Mesenchymal stem cell (in vitro differentiated cells and primary cell): ENCODE results near the gene POU6F1.

Experiments used
- DNase-seq: peaks from one replicate; pipeline ENCODE4 v3.0.0-alpha.2; 2013
- H2AFZ ChIP-seq: one replicate; pipeline ENCODE4 v1.6.1; 2013; ENCODE audit warnings: low read depth, mild to moderate bottlenecking, control low read depth, inconsistent platforms, low read length, moderate library complexity
- H2AK5ac ChIP-seq: 2 replicates; pipeline ENCODE4 v1.6.1; 2013; ENCODE audit warnings: low read length, moderate library complexity, mild to moderate bottlenecking, inconsistent platforms; ENCODE audit not compliant: severe bottlenecking
- H2BK120ac ChIP-seq: one replicate; pipeline ENCODE4 v1.6.1; 2013; ENCODE audit warnings: low read depth, mild to moderate bottlenecking, inconsistent platforms, low read length, moderate library complexity
- H2BK12ac ChIP-seq, 2 experiments: one replicate each; pipeline ENCODE4 v1.6.1; 2013; ENCODE audit warnings: inconsistent platforms in 2 of 2, low read length in 2 of 2, mild to moderate bottlenecking in 2 of 2, moderate library complexity in 2 of 2, control low read depth in 1 of 2
- H2BK15ac ChIP-seq: one replicate; pipeline ENCODE4 v1.6.1; 2013; ENCODE audit warnings: mild to moderate bottlenecking, low read depth, inconsistent platforms; ENCODE audit not compliant: poor library complexity, severe bottlenecking
- H2BK5ac ChIP-seq: 2 replicates; pipeline ENCODE4 v1.6.1; 2013; ENCODE audit warnings: low read depth, mild to moderate bottlenecking, low read length, control low read depth, inconsistent platforms; ENCODE audit not compliant: poor library complexity, severe bottlenecking
- H3K14ac ChIP-seq, 2 experiments: one replicate each; pipeline ENCODE4 v1.6.1; 2013; ENCODE audit warnings: inconsistent platforms in 2 of 2, low read length in 2 of 2, control low read depth in 1 of 2, mild to moderate bottlenecking in 1 of 2, moderate library complexity in 1 of 2
- H3K18ac ChIP-seq, 2 experiments: one replicate each; pipeline ENCODE4 v1.6.1; 2013; ENCODE audit warnings: inconsistent platforms in 2 of 2, low read length in 2 of 2, control low read depth in 1 of 2, low read depth in 1 of 2, mild to moderate bottlenecking in 1 of 2
- H3K23ac ChIP-seq, 2 experiments: one replicate each; pipeline ENCODE4 v1.6.1; 2013; ENCODE audit warnings: inconsistent platforms in 2 of 2, low read length in 2 of 2, mild to moderate bottlenecking in 2 of 2, moderate library complexity in 2 of 2, control low read depth in 1 of 2
- H3K27ac ChIP-seq: 2 replicates; pipeline ENCODE4 v1.5.1; 2013; ENCODE audit warnings: mild to moderate bottlenecking, moderate library complexity, low read length, control low read depth, inconsistent platforms; ENCODE audit not compliant: poor library complexity, severe bottlenecking
- H3K27me3 ChIP-seq, 2 experiments: 2 replicates each; pipeline versions ENCODE4 v1.6.1 to v1.7.0; 2013; ENCODE audit warnings: low read length in 2 of 2, mild to moderate bottlenecking in 2 of 2, moderate library complexity in 2 of 2, control low read depth in 1 of 2, inconsistent platforms in 1 of 2; ENCODE audit not compliant: control insufficient read depth in 1 of 2, insufficient read depth in 1 of 2
- H3K36me3 ChIP-seq, 2 experiments: 2 replicates each; pipeline versions ENCODE4 v1.6.1 to v1.7.0; 2013; ENCODE audit warnings: low read length in 2 of 2, control low read depth in 1 of 2, inconsistent platforms in 1 of 2, low read depth in 1 of 2, mild to moderate bottlenecking in 1 of 2; ENCODE audit not compliant: insufficient read depth in 2 of 2, control insufficient read depth in 1 of 2
- H3K4ac ChIP-seq, 2 experiments: one replicate each; pipeline ENCODE4 v1.6.1; 2013; ENCODE audit warnings: inconsistent platforms in 2 of 2, low read length in 2 of 2, mild to moderate bottlenecking in 2 of 2, moderate library complexity in 2 of 2, control low read depth in 1 of 2, low read depth in 1 of 2
- H3K4me1 ChIP-seq: 2 replicates; pipeline ENCODE4 v1.6.1; 2013; ENCODE audit warnings: low read depth, low read length, control low read depth; ENCODE audit not compliant: control insufficient read depth, insufficient read depth
- H3K4me2 ChIP-seq: 2 replicates; pipeline ENCODE4 v1.6.1; 2013; ENCODE audit warnings: low read length, mild to moderate bottlenecking, inconsistent platforms; ENCODE audit not compliant: poor library complexity, severe bottlenecking
- H3K4me3 ChIP-seq, 2 experiments: 2 replicates each; pipeline versions ENCODE4 v1.5.1 to v1.7.0; 2013; ENCODE audit warnings: low read length in 2 of 2, mild to moderate bottlenecking in 2 of 2, control low read depth in 1 of 2, low read depth in 1 of 2; ENCODE audit not compliant: insufficient read depth in 1 of 2
- H3K79me1 ChIP-seq: replicated peaks from 2 replicates; pipeline ENCODE4 v1.6.1; 2013; ENCODE audit warnings: mild to moderate bottlenecking, control low read depth, low read length, inconsistent platforms; ENCODE audit not compliant: poor library complexity, severe bottlenecking
- H3K9ac ChIP-seq: 2 replicates; pipeline ENCODE4 v1.7.0; 2013; ENCODE audit warnings: mild to moderate bottlenecking, low read length, moderate library complexity
- H3K9me3 ChIP-seq: 2 replicates; pipeline ENCODE4 v1.7.0; 2013; ENCODE audit warnings: mild to moderate bottlenecking, low read length; ENCODE audit not compliant: control insufficient read depth
- H4K8ac ChIP-seq: one replicate; pipeline ENCODE4 v1.6.1; 2013; ENCODE audit warnings: inconsistent platforms, mild to moderate bottlenecking, low read length, moderate library complexity
- H4K91ac ChIP-seq: one replicate; pipeline ENCODE4 v1.6.1; 2013; ENCODE audit warnings: mild to moderate bottlenecking, low read length, inconsistent platforms
- WGBS: methylation state at CpG from one replicate; pipeline ENCODE4 v1.1.7; 2013; ENCODE audit warnings: mixed read lengths; 5-methylcytosine and 5-hydroxymethylcytosine counted together

Gene POU6F1

GRCh38 chr12:51202718-51203117, 15.1 kb downstream of the POU6F1 start:
- Histone ChIP-seq H2BK5ac (no peak overlapping the region), H4K91ac (no peak overlapping the region), H3K27ac (no peak overlapping the region), H3K9ac (no peak overlapping the region), H3K4me3 (no peak overlapping the region), H3K9me3 (no peaks in the 10 kb centered on the region), H2BK15ac (no peak overlapping the region), H2BK120ac (no peak overlapping the region), H2AFZ (no peak overlapping the region), H3K4ac (no peak overlapping the region), H2BK12ac (no peak overlapping the region), H2AK5ac (no peak overlapping the region), H3K14ac (no peak overlapping the region), H3K18ac (no peak overlapping the region), H3K79me1 (no peaks in the 10 kb centered on the region), H3K27me3 (no peaks in the 10 kb centered on the region), H3K23ac (no peak overlapping the region), H3K36me3 (peaks cover 12 to 16% of the 10 kb centered on the region in 2 experiments), H4K8ac (no peak overlapping the region), H3K4me2 (no peak overlapping the region), H3K4me1 (peaks cover 2% of the 10 kb centered on the region)
- no peak for DNase-seq
- 97% methylated on average over 3 of the region's 5 CpGs for WGBS

- H3K4me2 ChIP-seq: no peak overlapping the region
Measured at GRCh38 chr12:51200806-51201205, 17.1 kb downstream of the POU6F1 start.

GRCh38 chr12:51200156-51200555, 17.7 kb downstream of the POU6F1 start:
- Histone ChIP-seq H2AFZ (no peak overlapping the region), H3K9me3 (no peaks in the 10 kb centered on the region), H3K36me3 (peaks cover 7 to 19% of the 10 kb centered on the region in 2 experiments), H3K4me1 (no peaks in the 10 kb centered on the region), H4K91ac (no peak overlapping the region), H3K27ac (no peak overlapping the region), H3K14ac (no peak overlapping the region), H3K9ac (no peak overlapping the region), H4K8ac (no peak overlapping the region), H2BK15ac (no peak overlapping the region), H2BK120ac (no peak overlapping the region), H2AK5ac (no peak overlapping the region), H3K4ac (no peak overlapping the region), H3K4me2 (no peak overlapping the region), H3K23ac (no peak overlapping the region), H2BK5ac (no peak overlapping the region), H3K18ac (no peak overlapping the region), H2BK12ac (no peak overlapping the region), H3K27me3 (no peaks in the 10 kb centered on the region), H3K79me1 (no peaks in the 10 kb centered on the region), H3K4me3 (no peak overlapping the region)
- DNase-seq: no peak
- 95% methylated on average over 6 of the region's 7 CpGs for WGBS

More at GRCh38 chr12:51200806-51201205, 17.1 kb downstream of the POU6F1 start:
- H3K36me3 ChIP-seq: peaks cover 7 to 19% of the 10 kb centered on the region in 2 experiments
- H3K4ac ChIP-seq: no peak overlapping the region
- WGBS: 93% methylated on average over 9 of the region's 9 CpGs
- no peak overlapping the region for H3K4me3 ChIP-seq
- no peak overlapping the region for H2AK5ac ChIP-seq
- DNase-seq: no peak
- H2BK120ac ChIP-seq: no peak overlapping the region
- no peaks in the 10 kb centered on the region for H3K79me1 ChIP-seq
- peaks cover 2% of the 10 kb centered on the region for H3K4me1 ChIP-seq
- no peak overlapping the region for H3K23ac ChIP-seq
- H4K91ac ChIP-seq: no peak overlapping the region
- no peak overlapping the region for H3K14ac ChIP-seq
- H2BK5ac ChIP-seq: no peak overlapping the region
- no peaks in the 10 kb centered on the region for H3K9me3 ChIP-seq
- no peak overlapping the region for H2BK15ac ChIP-seq
- H4K8ac ChIP-seq: no peak overlapping the region
- no peaks in the 10 kb centered on the region for H3K27me3 ChIP-seq
- H3K9ac ChIP-seq: no peak overlapping the region
- no peak overlapping the region for H3K27ac ChIP-seq
- H3K18ac ChIP-seq: no peak overlapping the region
- no peak overlapping the region for H2BK12ac ChIP-seq
- H2AFZ ChIP-seq: no peak overlapping the region

- H3K18ac ChIP-seq: no peak overlapping the region
- H3K4me1 ChIP-seq: no peaks in the 10 kb centered on the region
- H2BK12ac ChIP-seq: peak overlapping the region in 1 of 2 experiments; percentile 67
- no peak overlapping the region for H3K4me2 ChIP-seq
- peak overlapping the region; percentile 27 for H4K91ac ChIP-seq
- H3K27me3 ChIP-seq: no peaks in the 10 kb centered on the region
- no peak overlapping the region for H3K4ac ChIP-seq
- no peak overlapping the region for H2BK5ac ChIP-seq
- H2BK15ac ChIP-seq: no peak overlapping the region
- no peak overlapping the region for H3K27ac ChIP-seq
- no peak for DNase-seq
- H4K8ac ChIP-seq: peak overlapping the region; percentile 29
- H3K79me1 ChIP-seq: no peaks in the 10 kb centered on the region
- H3K4me3 ChIP-seq: no peak overlapping the region
- 97% methylated on average over 10 of the region's 10 CpGs for WGBS
- H3K36me3 ChIP-seq: peaks cover 7 to 19% of the 10 kb centered on the region in 2 experiments
- no peak overlapping the region for H3K14ac ChIP-seq
- H2AK5ac ChIP-seq: no peak overlapping the region
- H3K9me3 ChIP-seq: no peaks in the 10 kb centered on the region
- no peak overlapping the region for H3K23ac ChIP-seq
- no peak overlapping the region for H2BK120ac ChIP-seq
- no peak overlapping the region for H2AFZ ChIP-seq
- H3K9ac ChIP-seq: no peak overlapping the region
Measured at GRCh38 chr12:51199366-51199945, 18.4 kb downstream of the POU6F1 start.
